Fibroblast of skin of scalp (primary cell): Measurements from ENCODE around the gene ARHGDIB. TPM values are rescaled to one million over a fixed set of nuclear protein-coding genes. Genes with fewer than 3 reads are reported as not detected.

Experiments used
- DNase-seq: peaks from one replicate; pipeline ENCODE4 v3.0.0-alpha.2; 2013
- polyA plus RNA-seq, 2 experiments: library from polyadenylated mRNA; unstranded; fragments of 120-200 nt; gene quantifications; one replicate each; pipeline ENCODE4 v1.2.1, GENCODE V29; 2013; ENCODE audit not compliant: insufficient read length in 2 of 2

The ARHGDIB gene
- polyA plus RNA-seq (2013, experiment 1 of 2; ENCODE audit: insufficient read length), result 23.5 TPM
- polyA plus RNA-seq (2013, experiment 2 of 2; ENCODE audit: insufficient read length), result 26.6 TPM

DNA sequence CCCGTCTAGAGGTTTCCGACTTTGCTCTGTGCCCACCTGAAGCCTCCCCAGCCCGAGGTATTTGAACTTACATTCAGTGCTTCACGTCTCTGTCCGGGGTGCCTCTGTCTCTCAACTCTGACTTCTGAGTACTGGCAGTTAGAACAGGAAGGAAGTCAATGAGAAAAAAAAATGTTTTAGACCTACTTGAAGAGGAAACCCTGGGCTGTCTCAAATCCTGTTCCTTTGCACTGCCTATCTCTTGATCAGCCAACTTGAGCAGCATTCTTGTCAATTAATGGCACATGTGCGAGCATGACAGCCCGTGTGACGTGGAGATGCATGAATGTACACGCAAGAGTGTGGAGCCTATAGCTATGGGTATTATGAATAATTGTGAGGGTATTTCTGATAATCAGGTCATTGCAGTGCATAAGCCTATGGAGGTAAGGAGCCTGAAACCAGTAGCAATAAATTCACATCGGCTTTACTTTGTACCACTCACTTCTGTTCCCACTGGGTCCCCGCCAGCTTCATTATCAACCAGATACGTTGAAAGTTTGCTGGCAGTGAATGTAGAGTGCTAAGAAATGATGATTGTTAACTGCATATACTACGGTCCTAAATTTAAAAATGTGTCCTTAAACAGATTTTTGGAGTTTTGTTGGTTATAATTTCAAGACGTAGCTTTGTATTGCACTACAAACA is at the start of gene ARHGDIB:
ARHGDIB (minus strand) TSS at position 136 of the 687 bp plus-strand sequence. CDS start 10,889 bp downstream, outside the sequence.
- peak; percentile 24 for DNase-seq

GRCh38 chr12:15011162-15011561 is 49.8 kb upstream of the ARHGDIB start:
- DNase-seq, result no peak

DNA sequence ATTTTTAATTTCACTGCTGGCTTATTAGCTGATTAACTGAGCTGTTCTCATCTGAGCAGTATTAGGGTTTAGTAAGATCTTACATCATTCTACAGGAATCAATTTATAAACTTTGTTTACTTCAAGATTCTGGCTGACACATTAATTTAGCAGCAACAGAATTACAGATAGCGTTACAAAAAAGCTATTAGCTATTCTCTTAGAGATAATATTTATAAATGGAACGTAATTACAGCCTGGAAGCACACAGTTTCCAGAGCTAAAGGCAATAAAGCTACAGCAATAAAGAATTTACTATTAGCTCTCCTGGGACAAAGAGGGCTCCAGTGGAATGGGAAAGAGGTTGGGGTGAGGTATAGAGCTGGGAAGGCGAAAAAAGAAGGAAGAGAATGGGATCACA is 46.1 kb upstream of the ARHGDIB start:
- no peak for DNase-seq

GRCh38 chr12:15005064-15005463 is 43.7 kb upstream of the ARHGDIB start:
- DNase-seq, result no peak

GRCh38 chr12:15004421-15004820 is 43.0 kb upstream of the ARHGDIB start:
- no peak for DNase-seq

DNA sequence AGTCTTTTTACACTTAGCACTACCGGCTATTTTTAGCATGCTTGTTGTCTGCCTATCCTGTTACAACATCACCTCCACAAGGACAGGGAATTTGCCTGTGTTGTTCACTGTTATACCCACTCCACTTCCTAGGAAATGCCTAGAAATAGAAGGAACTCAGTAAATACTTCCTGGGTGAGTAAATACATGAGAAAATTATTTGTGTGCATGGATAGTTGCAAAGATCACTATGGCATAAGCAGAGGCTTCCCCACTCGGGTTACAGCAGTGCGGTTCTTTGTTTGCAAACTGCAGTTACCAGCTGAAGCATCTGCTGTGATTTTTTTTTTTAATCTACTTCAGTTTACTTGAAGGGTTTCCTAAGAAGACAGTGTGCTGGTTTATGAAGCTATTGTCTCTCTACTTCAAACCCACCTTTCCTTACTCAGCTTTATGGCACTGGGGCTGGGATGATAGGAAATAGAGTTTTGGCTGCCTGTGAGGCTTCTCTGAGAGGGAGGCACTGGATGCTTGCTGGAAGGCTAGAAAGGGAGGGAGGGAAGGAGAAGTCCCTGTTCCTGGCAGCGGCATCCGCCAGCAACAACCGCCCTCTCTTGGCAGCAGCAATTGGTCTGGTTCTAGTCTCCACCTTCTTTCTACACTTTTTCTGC is 40.5 kb upstream of the ARHGDIB start:
- DNase-seq, result peak; percentile 15

DNA sequence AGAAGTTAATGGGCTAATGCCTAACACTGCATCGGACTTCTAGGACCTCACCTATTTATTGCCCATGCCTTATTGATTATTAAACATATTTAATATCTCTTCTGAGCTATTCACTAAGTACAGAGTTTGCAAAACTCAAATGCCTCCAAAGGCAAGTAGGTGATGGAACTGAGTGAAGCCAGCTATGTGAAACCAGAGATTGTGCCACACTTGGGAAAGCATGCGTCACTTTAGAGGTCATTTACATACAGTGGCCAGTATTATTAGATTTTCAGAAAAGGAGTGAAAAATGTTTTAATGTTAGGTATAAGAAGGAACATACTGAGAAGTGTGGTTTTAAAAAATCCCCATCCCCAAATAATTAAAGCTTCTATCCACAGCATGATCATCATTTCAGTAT is 39.2 kb upstream of the ARHGDIB start:
- DNase-seq, result no peak

GRCh38 chr12:14999695-15000365 is 38.4 kb upstream of the ARHGDIB start:
- DNase-seq, result no peak

GRCh38 chr12:14999021-14999694 is 37.8 kb upstream of the ARHGDIB start:
- peak; percentile 82 for DNase-seq

DNA sequence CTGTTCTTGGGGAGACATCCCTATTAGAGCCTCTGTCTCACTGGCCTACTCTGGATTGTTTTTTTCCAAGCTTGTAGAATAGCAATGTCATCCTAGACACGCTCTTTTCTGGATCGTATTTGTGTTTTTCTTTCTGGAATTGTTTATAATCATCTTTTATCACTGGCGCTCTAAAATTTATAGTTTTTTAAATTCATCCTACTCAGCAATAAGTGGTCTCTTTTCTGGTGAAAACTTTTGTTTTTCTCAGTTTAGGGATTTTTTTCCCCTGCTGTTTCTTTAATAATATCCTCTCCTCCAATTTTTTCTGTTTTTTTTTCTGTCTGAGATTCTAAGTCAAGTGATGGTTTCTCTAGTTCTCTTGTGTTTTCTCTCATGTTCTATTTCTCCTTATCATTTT is 36.6 kb upstream of the ARHGDIB start:
- no peak for DNase-seq

DNA sequence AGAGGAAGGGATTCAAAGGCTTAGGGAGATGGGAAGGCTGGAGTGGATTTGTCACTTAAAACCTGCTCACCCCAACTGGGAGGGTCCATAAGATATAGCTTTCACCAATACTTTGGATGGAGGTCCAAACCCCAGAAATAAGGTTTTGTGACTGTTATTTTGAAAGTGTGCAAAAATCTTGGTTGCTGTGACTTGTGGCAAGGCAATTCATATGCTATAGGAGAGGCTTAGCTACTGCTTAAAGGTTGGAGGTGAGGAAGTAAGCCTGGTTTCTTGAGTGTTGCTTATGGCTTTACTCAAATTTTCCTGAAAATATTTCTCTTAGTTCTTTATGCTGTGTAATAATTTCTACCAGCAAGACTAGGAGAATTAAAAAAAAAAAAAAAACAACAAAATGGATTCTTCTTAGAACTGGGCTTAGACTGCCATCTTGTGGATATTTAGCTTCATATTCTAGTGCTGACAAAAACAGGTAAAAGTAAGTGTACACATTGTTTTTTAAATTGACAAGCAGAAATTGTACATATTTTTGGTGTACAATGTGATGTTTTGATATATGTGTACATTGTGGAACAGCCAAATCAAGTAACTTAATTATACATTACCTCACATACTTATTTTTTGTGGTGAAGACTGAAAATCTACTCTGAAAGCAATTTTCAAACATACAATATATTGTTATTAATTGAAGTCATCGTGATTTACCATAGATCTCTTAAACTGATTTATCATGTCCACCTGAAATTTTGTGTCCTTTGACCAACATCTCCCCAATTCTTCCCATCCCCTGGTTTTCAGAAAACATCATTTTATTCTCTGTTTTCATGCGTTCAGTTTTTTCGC is 34.4 kb upstream of the ARHGDIB start:
- DNase-seq, result peak; percentile 68

- DNase-seq, result no peak
Observed at GRCh38 chr12:14994610-14995009, 33.2 kb upstream of the ARHGDIB start.

DNA sequence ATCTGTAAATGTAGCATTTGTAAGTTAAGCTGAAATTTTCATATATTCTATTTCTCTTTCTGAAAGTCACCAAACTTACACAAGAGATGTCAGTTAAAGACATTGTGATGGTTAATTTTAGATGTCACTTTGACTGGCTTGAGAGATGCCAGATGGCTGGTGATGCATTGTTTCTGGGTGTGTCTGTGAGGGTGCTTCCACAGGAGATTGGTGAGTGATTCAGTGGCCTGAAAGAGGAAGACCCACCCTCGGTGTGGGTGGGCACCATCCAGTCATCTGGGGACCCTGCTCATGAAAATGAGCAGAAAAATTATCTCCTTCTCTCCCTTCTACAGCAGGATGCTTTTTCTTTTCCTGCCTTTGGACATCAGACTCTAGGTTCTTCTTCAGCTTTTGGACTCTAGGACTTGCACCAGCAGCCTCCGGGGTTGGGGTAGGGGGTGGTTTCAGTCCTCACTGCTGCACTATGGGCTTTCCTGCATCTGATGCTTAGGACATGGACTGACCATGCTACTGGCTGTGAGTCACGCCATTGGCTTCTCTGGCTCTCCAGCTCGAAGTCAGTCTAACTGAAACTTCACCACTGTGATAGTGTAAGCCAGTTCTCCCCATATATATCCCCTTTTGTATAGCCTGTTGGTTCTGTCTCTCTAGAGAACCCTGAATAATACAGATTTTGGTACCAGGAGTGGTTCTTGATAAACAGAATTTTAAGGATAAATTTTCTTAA is 32.3 kb upstream of the ARHGDIB start:
- peak; percentile 40 for DNase-seq

GRCh38 chr12:14993117-14993516 is 31.7 kb upstream of the ARHGDIB start:
- DNase-seq, result peak; percentile 12

DNA sequence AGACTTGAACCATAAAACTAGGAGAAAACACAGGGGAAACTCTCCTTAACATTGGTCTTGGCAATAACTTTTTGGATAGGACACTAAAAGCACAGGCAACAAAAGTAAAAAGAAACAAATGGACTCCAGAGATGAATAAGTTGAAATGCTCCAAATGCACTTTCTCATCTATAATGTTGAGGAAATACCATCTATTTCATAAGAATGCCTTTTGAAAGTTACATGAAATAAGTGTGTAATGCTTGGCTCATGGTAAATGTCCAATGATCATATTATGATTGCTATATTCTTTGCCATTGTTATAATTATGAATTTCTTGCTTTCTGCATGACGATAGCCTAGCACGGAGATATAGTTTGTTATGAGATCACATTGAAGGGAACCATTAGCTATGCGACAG is 31.3 kb upstream of the ARHGDIB start:
- no peak for DNase-seq

- no peak for DNase-seq
Observed at GRCh38 chr12:14991069-14991468, 29.7 kb upstream of the ARHGDIB start.

- DNase-seq, result no peak
Observed at GRCh38 chr12:14989790-14990189, 28.4 kb upstream of the ARHGDIB start.

DNA sequence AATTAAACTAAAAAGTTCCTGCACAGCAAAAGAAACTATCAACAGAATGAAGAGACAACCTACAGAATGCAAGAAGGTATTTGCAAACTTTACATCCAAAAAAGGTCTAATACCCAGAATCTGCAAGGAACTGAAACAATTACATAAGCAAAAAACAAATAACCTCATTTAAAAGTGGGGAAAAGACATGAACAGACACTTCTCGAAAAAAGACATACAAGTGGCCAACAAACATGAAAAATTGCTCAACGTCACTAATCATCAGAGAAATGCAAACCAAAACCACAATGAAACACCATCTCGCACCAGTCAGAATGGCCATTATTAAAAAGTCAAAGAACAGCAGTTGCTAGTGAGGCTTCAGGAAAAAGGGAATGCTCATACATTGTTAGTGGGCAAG is 26.6 kb upstream of the ARHGDIB start:
- DNase-seq, result no peak

- no peak for DNase-seq
Observed at GRCh38 chr12:14986449-14986848, 25.0 kb upstream of the ARHGDIB start.

DNA sequence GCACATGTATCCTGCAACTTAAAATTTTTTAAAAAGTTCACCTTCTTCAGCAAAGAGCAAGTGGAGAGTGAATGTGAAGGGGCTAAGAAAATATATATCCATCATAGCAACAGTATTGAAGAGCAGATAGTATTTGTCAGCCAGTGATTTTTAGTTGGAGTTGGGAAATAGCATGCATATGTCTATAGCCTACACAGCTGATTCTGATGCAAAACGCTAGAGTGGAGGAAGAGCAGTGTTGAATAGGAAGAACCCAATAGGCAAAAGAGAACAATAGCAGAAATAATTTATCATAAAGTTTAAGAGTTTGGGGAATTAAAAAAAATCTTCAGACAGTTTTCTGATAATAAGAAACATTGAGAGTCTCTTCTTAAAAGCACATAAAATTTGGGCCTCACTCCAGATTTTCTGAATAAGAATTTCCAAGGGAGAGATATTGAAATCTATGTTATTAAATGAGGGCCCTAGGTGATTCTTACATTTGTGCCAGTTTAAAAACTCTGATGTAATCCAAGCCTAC is 23.4 kb upstream of the ARHGDIB start:
- no peak for DNase-seq

GRCh38 chr12:14984036-14984435 is 22.6 kb upstream of the ARHGDIB start:
- DNase-seq, result no peak
